Esophagus muscularis mucosa (tissue), 4 donors: ENCODE results near the gene GPRC5D. TPM values are rescaled to one million over a fixed set of nuclear protein-coding genes. Genes with fewer than 3 reads are reported as not detected.
A peak's percentile ranks its signal among the peaks of the same experiment; 100 is the strongest.

Source experiments
- DNase-seq: peaks from one replicate; pipeline ENCODE4 v3.0.0-alpha.2; 2017; ENCODE audit errors: extremely low spot score
- H3K27ac ChIP-seq, 4 donors: fragments of 200-600 bp; sonication (generic); replicated peaks in 1 of 4; 1 replicate in 3 of 4; 2 replicates in 1 of 4; pipeline ENCODE4 v1.5.1; 2016 to 2019; ENCODE audit warnings: mild to moderate bottlenecking in 1 of 4
- H3K27me3 ChIP-seq, 4 donors: fragments of 200-600 bp; sonication (generic); one replicate each; pipeline versions ENCODE4 v1.5.1 to v1.6.0; 2016 to 2019
- H3K36me3 ChIP-seq, 4 donors: fragments of 200-600 bp; sonication (generic); one replicate each; pipeline ENCODE4 v1.5.1; 2016 to 2019
- H3K4me1 ChIP-seq, 4 donors: fragments of 200-600 bp; sonication (generic); one replicate each; pipeline ENCODE4 v1.5.1; 2016 to 2019
- H3K4me3 ChIP-seq, 4 donors: fragments of 200-600 bp; sonication (generic); 1 replicate in 2 of 4; 2 replicates in 2 of 4; pipeline ENCODE4 v1.5.1; 2016 to 2019; ENCODE audit warnings: mild to moderate bottlenecking in 4 of 4, moderate library complexity in 1 of 4
- H3K9me3 ChIP-seq, 4 donors: fragments of 200-600 bp; sonication (generic); 1 replicate in 3 of 4; 2 replicates in 1 of 4; pipeline ENCODE4 v1.5.1; 2016 to 2019
- EP300 ChIP-seq: sonication (generic); formaldehyde crosslinking; IDR thresholded peaks from one replicate; pipeline ENCODE4 v1.6.1; 2017; ENCODE audit warnings: antibody characterized with exemption
- POLR2A ChIP-seq: fragments of 450-650 bp; IDR thresholded peaks from one replicate; pipeline ENCODE4 v1.6.1; 2017; ENCODE audit warnings: antibody characterized with exemption, moderate library complexity, mild to moderate bottlenecking, low read depth
- POLR2AphosphoS5 ChIP-seq, 2 donors: sonication (generic); formaldehyde crosslinking; IDR thresholded peaks; one replicate each; pipeline ENCODE4 v1.6.1; 2017; ENCODE audit warnings: antibody characterized with exemption in 2 of 2
- WGBS: methylation state at CpG from one replicate; pipeline ENCODE4 v1.1.5; 2018; 5-methylcytosine and 5-hydroxymethylcytosine counted together
- intact Hi-C: fragments of 100-400 bp; cut with DNase I; formaldehyde crosslinking; loops from one replicate; pipeline ENCODE4 v1.15.1; 2023
- total RNA-seq, 4 donors: library from RNA; depleted of rRNA; stranded (reverse); fragments of >200 nt; gene quantifications; one replicate each; pipeline versions ENCODE4 v1.1.0 to v1.2.1, GENCODE V29; 2016
- TF ChIP-seq, protein P1 (sequence below), 3 experiments: fragments of 200-600 bp in 2 of 3; fragments of 450-650 bp in 1 of 3; sonication (generic) in 2 of 3; IDR thresholded peaks; one replicate each; pipeline ENCODE4 v1.5.1; 2017 to 2019; ENCODE audit warnings: antibody characterized with exemption in 3 of 3, mild to moderate bottlenecking in 2 of 3, moderate library complexity in 1 of 3

The GPRC5D gene
- total RNA-seq, 4 donors from 2014 or later, result 0.84 TPM; not detected in 3

DNA sequence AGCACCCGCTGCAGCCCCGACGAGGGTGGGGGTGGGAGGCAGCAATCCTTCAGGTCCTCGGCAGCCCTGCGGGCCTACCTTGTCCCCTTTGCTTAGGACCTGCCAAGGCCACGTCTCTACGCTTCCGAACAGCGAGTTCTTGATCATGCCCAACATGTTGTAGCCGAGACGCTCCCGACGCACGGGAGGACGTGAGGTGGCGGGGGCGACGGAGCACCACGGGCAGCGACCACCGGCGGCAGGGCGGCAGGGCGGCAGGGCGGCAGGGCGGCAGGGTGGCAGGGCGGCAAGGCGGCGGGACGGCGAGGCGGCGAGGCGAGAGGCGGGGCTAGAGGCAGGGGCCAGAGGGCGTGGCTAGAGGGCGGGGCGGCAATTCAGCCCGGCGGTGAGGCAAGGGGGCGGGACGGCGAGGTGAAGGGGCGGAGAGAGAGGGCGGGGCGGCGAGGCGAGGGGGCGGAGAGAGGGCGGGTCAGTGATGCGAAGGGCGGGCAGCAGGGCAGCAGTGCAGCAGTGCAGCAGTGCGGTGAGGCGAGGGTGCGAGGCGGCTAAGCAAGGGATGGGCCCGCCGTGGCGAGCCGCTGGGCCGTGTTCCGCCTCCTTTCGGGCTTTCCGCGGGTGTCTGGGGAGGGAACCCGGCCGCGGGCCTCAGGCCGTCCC lies 48.1 kb upstream of the GPRC5D start, which contains the start of gene HEBP1:
Gene HEBP1, minus strand, starts transcription at position 307 of the 657 bp plus-strand sequence. Its CDS starts 151 bp downstream, at position 156.
- H3K27me3 ChIP-seq, result no peaks in the 10 kb centered on the region
- intact Hi-C loops, result loop anchor here (2.0 to 5.0 kb wide), 2 partner anchors 45 to 97 kb away; partner anchors contain the start of gene FAM234B
- 0% methylated on average over 18 of the region's 69 CpGs for whole genome bisulfite sequencing

DNA sequence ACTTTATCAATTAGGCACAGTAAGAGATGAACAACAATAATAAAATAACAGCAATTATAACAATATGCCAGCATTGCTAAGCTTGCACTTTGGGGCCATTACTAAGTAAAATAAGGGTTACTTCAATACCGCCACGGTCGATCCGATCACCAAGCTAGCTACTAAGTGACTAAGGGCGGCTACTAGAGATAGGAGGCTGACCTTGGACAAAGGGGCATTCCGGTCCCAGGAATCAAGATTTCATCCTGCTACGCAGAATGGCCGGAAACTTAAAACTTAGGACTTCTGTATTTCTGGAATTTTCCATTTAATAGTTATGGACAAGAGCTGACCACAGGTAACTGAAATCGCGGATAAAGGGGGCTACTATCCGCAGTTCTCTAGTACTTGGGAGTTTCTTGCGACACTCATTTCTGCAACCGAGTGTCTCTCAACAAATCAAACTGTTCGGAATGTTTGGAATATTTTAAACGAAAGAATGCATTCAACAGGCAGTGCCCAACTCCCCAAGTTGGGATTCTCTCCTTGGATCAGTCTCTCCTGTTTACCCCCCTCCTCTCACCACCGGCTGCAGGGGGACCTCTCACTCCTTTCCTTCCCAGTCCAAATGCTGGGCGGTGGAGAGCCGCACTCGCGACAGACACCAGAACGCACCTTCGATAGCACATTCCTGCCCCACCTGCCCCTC lies 47.4 kb upstream of the GPRC5D start:
- Histone ChIP-seq H3K4me1 (peaks cover 32 to 61% (median 53%) of the 10 kb centered on the region in 4 donors), H3K27me3 (no peaks in the 10 kb centered on the region), H3K4me3 (peak overlapping the region; percentile 87 to 93 (median 88)), H3K36me3 (no peaks in the 10 kb centered on the region), H3K9me3 (no peaks in the 10 kb centered on the region), H3K27ac (peak overlapping the region; percentile 94 to 99 (median 97))
- intact Hi-C loops, result no loop called here
- TF ChIP-seq POLR2AphosphoS5 (IDR thresholded peaks at IDR 0.05), result peak in 1 of 2 donors; percentile 6
- no peak for TF ChIP-seq EP300
- no peak for TF ChIP-seq POLR2A
- TF ChIP-seq, protein P1, sequence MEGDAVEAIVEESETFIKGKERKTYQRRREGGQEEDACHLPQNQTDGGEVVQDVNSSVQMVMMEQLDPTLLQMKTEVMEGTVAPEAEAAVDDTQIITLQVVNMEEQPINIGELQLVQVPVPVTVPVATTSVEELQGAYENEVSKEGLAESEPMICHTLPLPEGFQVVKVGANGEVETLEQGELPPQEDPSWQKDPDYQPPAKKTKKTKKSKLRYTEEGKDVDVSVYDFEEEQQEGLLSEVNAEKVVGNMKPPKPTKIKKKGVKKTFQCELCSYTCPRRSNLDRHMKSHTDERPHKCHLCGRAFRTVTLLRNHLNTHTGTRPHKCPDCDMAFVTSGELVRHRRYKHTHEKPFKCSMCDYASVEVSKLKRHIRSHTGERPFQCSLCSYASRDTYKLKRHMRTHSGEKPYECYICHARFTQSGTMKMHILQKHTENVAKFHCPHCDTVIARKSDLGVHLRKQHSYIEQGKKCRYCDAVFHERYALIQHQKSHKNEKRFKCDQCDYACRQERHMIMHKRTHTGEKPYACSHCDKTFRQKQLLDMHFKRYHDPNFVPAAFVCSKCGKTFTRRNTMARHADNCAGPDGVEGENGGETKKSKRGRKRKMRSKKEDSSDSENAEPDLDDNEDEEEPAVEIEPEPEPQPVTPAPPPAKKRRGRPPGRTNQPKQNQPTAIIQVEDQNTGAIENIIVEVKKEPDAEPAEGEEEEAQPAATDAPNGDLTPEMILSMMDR (IDR thresholded peaks at IDR 0.05), result no peak
- 28% methylated on average over 22 of the region's 22 CpGs for WGBS
- no peak for DNase-seq

More for the DNA sequence above, 48.1 kb upstream of the GPRC5D start, which contains the start of gene HEBP1:
- Histone ChIP-seq H3K4me3 (peak within 1 kb of the TSS; percentile 87 to 93 (median 88)), H3K36me3 (no peaks in the 10 kb centered on the region), H3K9me3 (no peaks in the 10 kb centered on the region), H3K27ac (peak within 1 kb of the TSS; percentile 94 to 99 (median 97)), H3K4me1 (peaks cover 32 to 61% (median 50%) of the 10 kb centered on the region in 4 donors)
- peak; percentile 98 for DNase-seq
- TF ChIP-seq POLR2A (peak; percentile 69), POLR2AphosphoS5 (IDR thresholded peaks at IDR 0.05) (peak; percentile 93 to 97)
- TF ChIP-seq, protein P1 (IDR thresholded peaks at IDR 0.05), result no peak

DNA sequence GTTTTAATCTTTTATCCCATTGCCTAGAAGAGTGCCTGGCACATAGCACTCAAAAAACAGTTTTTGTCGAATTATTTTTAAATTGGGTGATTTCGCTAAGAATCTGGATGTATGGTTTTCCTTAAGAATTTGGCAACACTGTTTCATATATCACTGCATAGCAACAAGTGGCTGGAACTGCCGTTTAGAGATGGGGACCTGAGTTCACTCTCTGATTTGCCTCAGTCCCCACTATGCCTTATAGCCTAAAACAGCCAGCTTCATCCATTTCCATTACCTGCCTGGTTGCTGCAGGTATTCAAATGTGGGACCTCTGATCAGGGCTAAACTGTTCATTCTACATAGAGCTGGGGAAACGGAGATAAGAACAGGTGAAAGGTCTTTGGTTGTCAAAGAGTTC lies 46.3 kb upstream of the GPRC5D start:
- Histone ChIP-seq H3K27ac (no peak overlapping the region), H3K9me3 (no peaks in the 10 kb centered on the region), H3K4me3 (peak overlapping the region in 3 of 4 donors; percentile 88 to 93 (median 89)), H3K36me3 (no peaks in the 10 kb centered on the region), H3K4me1 (peaks cover 32 to 64% (median 58%) of the 10 kb centered on the region in 4 donors), H3K27me3 (no peaks in the 10 kb centered on the region)
- 91% methylated on average over 4 of the region's 4 CpGs for WGBS
- DNase-seq, result no peak
- TF ChIP-seq, protein P1 (IDR thresholded peaks at IDR 0.05), result no peak
- no peak for TF ChIP-seq EP300
- TF ChIP-seq POLR2A, result no peak
- no peak for TF ChIP-seq POLR2AphosphoS5 (IDR thresholded peaks at IDR 0.05)
- intact Hi-C loops, result no loop called here

DNA sequence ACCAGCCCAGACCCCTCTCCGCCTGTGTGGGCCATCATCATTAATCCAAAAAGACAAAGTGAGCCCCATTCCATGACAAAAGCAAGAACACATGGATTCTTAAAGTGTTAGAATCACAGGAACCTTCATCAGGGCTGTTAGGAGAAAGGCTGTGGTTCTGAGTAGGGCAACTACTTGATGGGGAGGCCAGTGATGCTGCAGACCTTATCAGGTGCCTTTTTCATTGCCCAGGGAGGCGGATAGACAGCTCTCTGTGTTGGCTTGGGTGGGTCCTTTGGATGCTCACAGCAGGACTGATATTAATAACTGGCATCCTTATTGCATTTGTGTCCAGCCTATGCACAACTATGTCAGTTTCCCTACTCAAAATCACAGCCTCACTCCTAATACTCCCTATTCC lies 45.8 kb upstream of the GPRC5D start:
- no peak overlapping the region for H3K27ac ChIP-seq
- H3K27me3 ChIP-seq, result no peaks in the 10 kb centered on the region
- 90% methylated on average over 2 of the region's 2 CpGs for WGBS
- intact Hi-C loops, result no loop called here
- H3K4me1 ChIP-seq, result peaks cover 32 to 69% (median 64%) of the 10 kb centered on the region in 4 donors
- H3K4me3 ChIP-seq, result peak overlapping the region in 1 of 4 donors; percentile 2
- H3K9me3 ChIP-seq, result no peaks in the 10 kb centered on the region
- no peak for TF ChIP-seq POLR2A
- TF ChIP-seq, protein P1 (IDR thresholded peaks at IDR 0.05), result no peak
- TF ChIP-seq POLR2AphosphoS5 (IDR thresholded peaks at IDR 0.05), result no peak
- TF ChIP-seq EP300, result no peak
- no peaks in the 10 kb centered on the region for H3K36me3 ChIP-seq
- DNase-seq, result no peak
